HG03565 (cell line): ENCODE measurements around the gene DEGS1.

ENCODE experiments used
- ATAC-seq: cut with Tn5 transposase; IDR thresholded peaks from one replicate; pipeline ENCODE4 v1.9.1; 2021; ENCODE audit warnings: mild to moderate bottlenecking, moderate library complexity; ENCODE audit not compliant: unreplicated experiment

Gene DEGS1

GRCh38 chr1:224182866-224183590 lies at the start of gene DEGS1:
TSS of gene DEGS1 (plus strand) at chr1:224183240. CDS start at chr1:224183337, 97 bp downstream.
- peak; percentile 32 for ATAC-seq

GRCh38 chr1:224133741-224134299 lies 49.2 kb upstream of the DEGS1 start:
- ATAC-seq: no peak

- ATAC-seq: no peak
Observed at GRCh38 chr1:224137518-224137917, 45.5 kb upstream of the DEGS1 start.

- ATAC-seq: no peak
Observed at GRCh38 chr1:224138198-224138597, 44.8 kb upstream of the DEGS1 start.

- ATAC-seq: no peak
Observed at GRCh38 chr1:224141693-224142092, 41.3 kb upstream of the DEGS1 start.

- no peak for ATAC-seq
Observed at GRCh38 chr1:224149709-224150108, 33.3 kb upstream of the DEGS1 start.

- ATAC-seq: no peak
Observed at GRCh38 chr1:224151117-224151516, 31.9 kb upstream of the DEGS1 start.

- ATAC-seq: no peak
Observed at GRCh38 chr1:224157316-224157715, 25.7 kb upstream of the DEGS1 start.

- ATAC-seq: no peak
Observed at GRCh38 chr1:224159541-224159940, 23.5 kb upstream of the DEGS1 start.

GRCh38 chr1:224160171-224160682 lies 22.8 kb upstream of the DEGS1 start:
- no peak for ATAC-seq

GRCh38 chr1:224162768-224163167 lies 20.3 kb upstream of the DEGS1 start:
- no peak for ATAC-seq

GRCh38 chr1:224163311-224163710 lies 19.7 kb upstream of the DEGS1 start:
- no peak for ATAC-seq

GRCh38 chr1:224168859-224169380 lies 14.1 kb upstream of the DEGS1 start:
- ATAC-seq: peak; percentile 93

GRCh38 chr1:224169718-224170270 lies 13.2 kb upstream of the DEGS1 start:
- ATAC-seq: no peak

- no peak for ATAC-seq
Observed at GRCh38 chr1:224170343-224170742, 12.7 kb upstream of the DEGS1 start.

GRCh38 chr1:224170748-224171478 lies 12.1 kb upstream of the DEGS1 start:
- ATAC-seq: no peak

- no peak for ATAC-seq
Observed at GRCh38 chr1:224172229-224172628, 10.8 kb upstream of the DEGS1 start.

- ATAC-seq: no peak
Observed at GRCh38 chr1:224173523-224173922, 9.5 kb upstream of the DEGS1 start.

- no peak for ATAC-seq
Observed at GRCh38 chr1:224175617-224176016, 7.4 kb upstream of the DEGS1 start.

GRCh38 chr1:224177356-224177999 lies 5.6 kb upstream of the DEGS1 start:
- ATAC-seq: no peak

GRCh38 chr1:224178894-224179293 lies 4.1 kb upstream of the DEGS1 start:
- no peak for ATAC-seq
